ENCODE results near the gene HINT2. TPM values are rescaled to one million over a fixed set of nuclear protein-coding genes. Genes with fewer than 3 reads are reported as not detected.

The HINT2 gene
- total RNA-seq, 6 donors from 2014 or later = 15.7 to 57.9 (median 42.2) TPM

- H3K27me3 ChIP-seq = no peaks in the 10 kb centered on the region
- H3K9me3 ChIP-seq = no peaks in the 10 kb centered on the region
- H3K4me3 ChIP-seq = no peak overlapping the region
- no peak for DNase-seq
- TF ChIP-seq EP300 (IDR thresholded peaks at IDR 0.05) (no peak), POLR2A (IDR thresholded peaks at IDR 0.05) (no peak), POLR2AphosphoS5 (IDR thresholded peaks at IDR 0.05) (no peak), CTCF (IDR thresholded peaks at IDR 0.05) (no peak)
- H3K4me1 ChIP-seq = peaks cover 0 to 4% (median 0%) of the 10 kb centered on the region in 4 donors
- no peaks in the 10 kb centered on the region for H3K36me3 ChIP-seq
- no peak overlapping the region for H3K27ac ChIP-seq
- ATAC-seq (ENCODE audit: low FRiP score in 2 of 2) = no peak
Observed at GRCh38 chr9:35822926-35823325, 8.1 kb upstream of the HINT2 start.

GRCh38 chr9:35820076-35820475 lies 5.2 kb upstream of the HINT2 start:
- TF ChIP-seq POLR2A (IDR thresholded peaks at IDR 0.05) (no peak), CTCF (IDR thresholded peaks at IDR 0.05) (no peak), EP300 (IDR thresholded peaks at IDR 0.05) (no peak), POLR2AphosphoS5 (IDR thresholded peaks at IDR 0.05) (no peak)
- H3K27me3 ChIP-seq = no peaks in the 10 kb centered on the region
- no peak overlapping the region for H3K27ac ChIP-seq
- no peaks in the 10 kb centered on the region for H3K4me1 ChIP-seq
- no peak for DNase-seq
- H3K4me3 ChIP-seq = no peak overlapping the region
- H3K9me3 ChIP-seq = no peaks in the 10 kb centered on the region
- H3K36me3 ChIP-seq = no peaks in the 10 kb centered on the region
- no peak for ATAC-seq (ENCODE audit: low FRiP score in 2 of 2)

- H3K9me3 ChIP-seq = no peaks in the 10 kb centered on the region
- DNase-seq (peak in 1 of 2 donors; percentile 12), ATAC-seq (ENCODE audit: low FRiP score in 2 of 2) (no peak)
- WGBS, 2 donors = 87 to 91% methylated on average over 3 of the region's 3 CpGs
- H3K27me3 ChIP-seq = no peaks in the 10 kb centered on the region
- no peaks in the 10 kb centered on the region for H3K36me3 ChIP-seq
- no peak overlapping the region for H3K4me3 ChIP-seq
- H3K27ac ChIP-seq = no peak overlapping the region
- TF ChIP-seq EP300 (IDR thresholded peaks at IDR 0.05) = no peak
- TF ChIP-seq POLR2AphosphoS5 (IDR thresholded peaks at IDR 0.05) = no peak
- no peak for TF ChIP-seq POLR2A (IDR thresholded peaks at IDR 0.05)
- TF ChIP-seq CTCF (IDR thresholded peaks at IDR 0.05) = no peak
- H3K4me1 ChIP-seq = peaks cover 9 to 13% (median 12%) of the 10 kb centered on the region in 4 donors
Observed at GRCh38 chr9:35818341-35818740, 3.5 kb upstream of the HINT2 start.

GRCh38 chr9:35816708-35817107 lies 1.9 kb upstream of the HINT2 start:
- Histone ChIP-seq H3K4me3 (no peak overlapping the region), H3K27me3 (no peaks in the 10 kb centered on the region), H3K9me3 (no peaks in the 10 kb centered on the region), H3K4me1 (peaks cover 22 to 26% (median 26%) of the 10 kb centered on the region in 4 donors), H3K27ac (no peak overlapping the region), H3K36me3 (no peaks in the 10 kb centered on the region)
- ATAC-seq (ENCODE audit: low FRiP score in 2 of 2) = no peak
- DNase-seq = no peak
- TF ChIP-seq POLR2A (IDR thresholded peaks at IDR 0.05) (no peak), CTCF (IDR thresholded peaks at IDR 0.05) (no peak), EP300 (IDR thresholded peaks at IDR 0.05) (no peak), POLR2AphosphoS5 (IDR thresholded peaks at IDR 0.05) (no peak)
- WGBS, 2 donors = 61 to 89% methylated on average over 1 of the region's 1 CpG

- peak in 1 of 2 donors; percentile 65 for DNase-seq
- WGBS, 2 donors = 9 to 23% methylated on average over 9 to 26 of the region's 29 CpGs
- ATAC-seq (ENCODE audit: low FRiP score in 2 of 2) = peak; percentile 32 to 63
Observed at GRCh38 chr9:35814106-35814840, 569 bp downstream of the HINT2 start.

More at GRCh38 chr9:35814106-35814840, 569 bp downstream of the HINT2 start:
- H3K27ac ChIP-seq = peak overlapping the region; percentile 94 to 97 (median 95)
- peak overlapping the region; percentile 75 to 88 (median 77) for H3K4me3 ChIP-seq
- H3K36me3 ChIP-seq = peaks cover 0 to 4% (median 1%) of the 10 kb centered on the region in 4 donors
- peaks cover 29 to 36% (median 34%) of the 10 kb centered on the region in 4 donors for H3K4me1 ChIP-seq
- H3K9me3 ChIP-seq = no peaks in the 10 kb centered on the region
- TF ChIP-seq POLR2AphosphoS5 (IDR thresholded peaks at IDR 0.05) = no peak
- peak in 2 of 6 experiments; percentile 9 to 52 for TF ChIP-seq CTCF (IDR thresholded peaks at IDR 0.05)
- TF ChIP-seq EP300 (IDR thresholded peaks at IDR 0.05) = no peak
- TF ChIP-seq POLR2A (IDR thresholded peaks at IDR 0.05) = no peak
- H3K27me3 ChIP-seq = no peaks in the 10 kb centered on the region

Measured in upper lobe of left lung (tissue), 6 donors.